SH-SY5Y (cell line): ENCODE measurements around the gene TNIP2.

Source experiments
- GATA2 ChIP-seq: IDR thresholded peaks from 2 replicates; pipeline ENCODE4 v1.6.1; 2011; ENCODE audit warnings: mild to moderate bottlenecking, low read depth, low read length
- GATA3 ChIP-seq: IDR thresholded peaks from 2 replicates; pipeline ENCODE4 v1.6.1; 2011; ENCODE audit warnings: low read depth, mild to moderate bottlenecking, low read length, moderate library complexity

Gene TNIP2

DNA sequence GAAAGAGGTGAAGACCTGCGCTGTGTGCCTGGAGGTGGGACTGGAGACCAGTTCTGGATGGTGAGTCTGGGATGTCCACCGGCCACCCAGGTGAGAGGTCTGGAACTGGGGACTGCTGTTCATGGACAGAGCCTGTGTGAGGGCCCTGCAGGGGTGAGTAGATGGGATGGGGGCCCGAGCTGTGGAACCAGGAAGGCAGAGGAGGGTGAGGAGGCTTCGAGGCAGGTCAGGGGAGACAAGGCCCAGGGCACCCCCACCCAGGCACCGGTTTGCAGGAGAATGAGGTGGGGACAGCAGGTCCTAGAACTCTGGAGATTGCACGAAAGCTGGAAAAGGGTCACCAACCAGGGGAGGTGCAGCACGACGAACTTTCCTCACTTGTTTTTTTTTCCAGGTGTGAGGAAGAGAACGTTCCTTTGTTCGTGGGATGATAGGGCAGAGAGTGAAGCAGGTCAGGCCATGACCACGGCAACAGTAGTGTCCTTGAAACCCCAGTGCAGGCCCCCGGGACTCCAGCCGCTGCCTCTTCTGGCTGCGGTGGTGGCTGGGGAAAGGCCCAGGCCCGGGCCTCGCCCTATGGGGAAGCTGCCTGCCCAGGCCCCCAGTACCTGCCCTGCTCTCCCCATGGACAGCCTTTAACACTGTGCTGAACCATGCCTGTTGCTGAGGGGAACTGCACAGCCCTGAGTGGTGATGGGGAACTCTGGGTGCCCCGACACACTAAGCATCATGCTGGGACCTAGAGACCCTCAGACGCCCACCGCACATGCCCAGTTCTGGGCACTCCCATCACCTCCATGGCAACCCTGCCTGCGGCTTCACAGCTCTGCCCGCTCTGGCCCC lies 22.9 kb downstream of the TNIP2 start:
- TF ChIP-seq GATA3 = no peak
- no peak for TF ChIP-seq GATA2

DNA sequence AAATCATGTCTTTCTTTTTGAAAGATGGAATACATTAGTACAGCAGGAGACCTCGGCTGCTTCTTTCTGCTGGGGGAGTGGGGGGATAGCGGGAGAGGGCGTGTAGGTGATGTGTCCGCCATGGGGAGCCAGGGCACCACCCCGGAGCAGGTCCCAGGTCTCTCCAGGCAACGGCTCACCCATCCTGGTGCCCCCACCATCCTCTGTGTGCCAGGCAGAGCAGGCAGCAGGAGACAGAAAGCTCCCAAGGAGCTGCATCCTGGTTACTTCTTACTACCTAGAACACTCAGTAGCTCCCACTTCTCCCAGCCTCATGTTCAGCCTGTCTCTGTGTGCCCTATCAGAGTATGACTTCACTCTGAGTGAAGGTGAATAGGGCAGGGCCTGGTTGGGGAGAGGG lies 23.6 kb downstream of the TNIP2 start:
- TF ChIP-seq GATA3 = no peak
- no peak for TF ChIP-seq GATA2

DNA sequence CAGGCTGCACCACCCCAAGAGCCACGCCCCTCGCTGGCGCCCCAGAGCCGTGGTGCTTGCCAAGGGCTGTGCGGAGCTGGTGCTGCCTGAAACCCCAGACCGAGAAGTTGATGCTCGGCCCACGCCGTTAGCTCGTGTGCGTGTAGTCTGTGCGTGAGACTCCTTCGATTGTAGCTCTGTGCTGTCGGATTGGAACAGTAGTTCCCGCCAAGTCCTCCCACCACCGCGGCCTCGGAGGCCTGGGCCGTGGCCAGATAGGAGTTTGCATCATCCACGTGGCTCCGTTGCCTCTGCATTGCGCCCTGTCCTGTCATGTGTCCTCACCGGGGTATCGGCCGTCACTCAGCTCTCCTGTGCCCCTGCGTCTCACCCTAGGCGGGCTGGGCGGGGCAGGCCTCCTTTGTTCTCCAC lies 24.2 kb downstream of the TNIP2 start:
- TF ChIP-seq GATA3 (no peak), GATA2 (no peak)

GRCh38 chr4:2729533-2729875 lies 26.6 kb downstream of the TNIP2 start:
- TF ChIP-seq GATA2 (no peak), GATA3 (no peak)

DNA sequence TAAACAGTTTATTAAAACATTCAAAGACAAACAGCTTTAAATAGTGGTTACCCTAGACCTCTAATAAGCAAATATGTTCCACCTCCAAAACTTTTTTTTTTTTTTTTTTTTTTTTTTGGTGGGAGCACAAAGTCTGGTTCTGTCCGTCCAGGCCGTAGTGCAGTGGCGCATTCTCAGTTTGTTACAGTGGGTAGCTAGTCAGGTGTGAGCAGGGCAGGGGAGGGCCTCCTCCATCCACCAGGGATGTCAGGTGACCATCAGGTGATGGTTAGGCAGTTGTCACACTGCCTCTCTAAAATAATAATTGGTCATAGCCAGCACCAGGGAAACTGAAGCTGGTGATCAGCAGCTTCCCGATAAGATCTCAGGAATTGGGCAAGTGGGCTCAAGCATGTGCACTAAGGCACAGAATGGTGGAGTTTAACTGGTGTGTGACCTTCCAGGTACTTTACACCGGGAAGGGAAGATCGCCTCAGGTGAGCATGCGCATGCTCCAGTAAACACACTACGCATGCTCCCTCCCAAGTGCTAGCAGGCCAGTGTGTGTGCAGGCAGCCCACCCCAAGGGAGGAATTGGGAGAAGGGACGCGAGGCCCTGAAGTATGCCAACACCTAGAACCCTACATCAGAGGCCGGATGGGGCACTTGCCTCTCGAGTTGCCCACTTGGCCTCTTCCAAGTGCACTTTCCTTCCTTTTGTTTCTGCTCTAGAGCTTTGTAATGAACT lies 27.2 kb downstream of the TNIP2 start:
- TF ChIP-seq GATA3 = no peak
- no peak for TF ChIP-seq GATA2

DNA sequence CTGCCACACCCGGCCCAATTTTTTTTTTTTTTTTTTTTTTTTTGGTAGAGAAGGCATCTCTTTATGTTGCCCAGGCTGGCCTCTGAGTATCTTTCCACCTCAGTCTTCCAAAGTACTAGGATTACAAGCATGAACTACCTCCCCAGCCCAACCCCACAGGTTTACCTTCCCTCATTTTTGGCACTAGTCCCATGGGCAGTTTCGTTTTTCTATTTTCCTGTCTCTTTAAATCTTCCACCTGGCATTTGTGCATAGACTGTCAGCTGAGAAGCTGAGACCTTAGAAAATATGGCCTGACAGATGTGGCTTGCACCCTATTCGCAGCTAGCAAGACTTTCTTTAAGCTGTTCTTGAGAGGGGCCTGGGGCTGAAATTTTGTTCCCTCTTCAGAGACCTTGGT lies 27.9 kb downstream of the TNIP2 start:
- no peak for TF ChIP-seq GATA3
- no peak for TF ChIP-seq GATA2

DNA sequence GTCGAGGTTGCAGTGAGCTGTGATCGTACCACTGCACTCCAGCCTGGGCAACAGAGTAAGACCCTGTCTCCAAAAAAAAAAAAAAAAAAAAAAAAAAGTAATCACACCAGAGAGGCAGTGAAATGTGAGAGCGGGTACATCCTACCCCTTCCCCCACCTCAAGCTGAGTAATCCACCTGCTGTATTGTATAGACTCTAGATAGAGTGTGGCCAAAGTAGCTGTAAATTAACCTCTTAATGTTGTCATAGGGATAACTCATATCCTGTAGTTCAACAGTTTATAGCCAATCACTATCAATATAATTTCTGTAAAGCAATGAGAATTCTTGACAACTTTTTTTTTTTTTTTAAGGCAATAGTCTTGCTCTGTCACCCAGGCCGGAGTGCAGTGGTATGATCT lies 30.8 kb downstream of the TNIP2 start:
- no peak for TF ChIP-seq GATA2
- no peak for TF ChIP-seq GATA3

GRCh38 chr4:2723751-2724150 lies 32.4 kb downstream of the TNIP2 start:
- TF ChIP-seq GATA2 (no peak), GATA3 (no peak)

DNA sequence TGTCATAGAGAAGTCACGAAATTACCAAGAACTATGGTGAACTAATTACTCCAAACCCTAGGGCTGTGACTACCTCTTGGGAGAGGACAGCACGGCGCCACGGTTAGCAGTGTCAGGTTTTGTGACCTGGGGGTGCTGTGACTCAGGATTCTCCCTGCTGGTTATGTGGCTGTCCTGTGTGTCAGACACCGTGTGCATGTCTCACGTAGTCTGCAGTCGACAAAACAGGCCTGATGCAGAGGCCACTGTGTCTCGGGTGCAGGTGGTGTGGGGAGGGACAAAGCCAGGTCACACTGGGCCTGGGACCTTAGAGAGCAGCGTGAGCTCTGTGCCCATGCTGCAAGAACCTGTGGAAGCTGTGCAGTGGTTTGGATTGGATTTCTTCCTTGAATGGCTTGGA lies 34.1 kb downstream of the TNIP2 start:
- no peak for TF ChIP-seq GATA3
- no peak for TF ChIP-seq GATA2

GRCh38 chr4:2721586-2721985 lies 34.5 kb downstream of the TNIP2 start:
- TF ChIP-seq GATA3 (no peak), GATA2 (no peak)

- TF ChIP-seq GATA3 = no peak
- TF ChIP-seq GATA2 = no peak
These were observed 39.9 kb downstream of the TNIP2 start for GRCh38 chr4:2716236-2716635.

GRCh38 chr4:2715426-2715825 lies 40.7 kb downstream of the TNIP2 start:
- TF ChIP-seq GATA3 (no peak), GATA2 (no peak)

GRCh38 chr4:2714918-2715317 lies 41.2 kb downstream of the TNIP2 start:
- no peak for TF ChIP-seq GATA2
- no peak for TF ChIP-seq GATA3

DNA sequence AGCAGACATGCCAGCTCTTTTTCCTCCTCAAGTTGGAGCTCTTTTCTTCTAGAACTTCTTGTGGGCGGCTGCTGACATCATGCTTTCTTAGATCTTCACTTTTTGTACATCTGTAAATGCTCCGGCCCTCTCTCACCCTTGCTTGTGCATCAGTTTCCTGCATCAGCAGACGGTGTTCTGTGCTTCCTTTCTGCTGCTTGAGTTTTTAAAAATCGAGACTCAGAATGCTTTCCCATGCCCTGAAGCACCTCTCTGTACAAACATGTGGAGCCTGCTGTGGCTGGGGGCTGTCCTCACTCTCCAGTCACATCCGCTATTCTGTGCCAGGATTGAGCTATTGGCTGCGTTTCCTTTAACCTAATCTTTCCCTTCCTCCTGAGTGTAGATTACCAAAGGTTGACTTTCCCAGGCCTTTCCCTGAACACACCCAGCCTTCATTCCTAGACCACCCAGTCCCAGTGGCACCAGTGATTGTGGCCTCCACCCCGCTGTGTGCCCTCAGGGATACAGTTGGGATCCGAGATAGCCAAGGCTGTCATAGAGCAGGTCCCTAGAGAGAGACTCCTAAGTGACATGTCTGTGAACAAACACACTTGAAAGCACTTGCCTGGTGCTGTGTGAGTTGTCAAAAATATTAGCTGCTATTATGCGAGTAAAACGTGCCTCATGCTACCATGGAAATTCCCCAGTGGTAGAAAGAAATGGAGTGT lies 41.9 kb downstream of the TNIP2 start:
- TF ChIP-seq GATA2 (no peak), GATA3 (no peak)

- TF ChIP-seq GATA2 = no peak
- TF ChIP-seq GATA3 = no peak
These were observed 42.8 kb downstream of the TNIP2 start for GRCh38 chr4:2713337-2713736.
